Endothelial cell of umbilical vein (primary cell): ENCODE measurements around the gene NAE1. TPM values are rescaled to one million over a fixed set of nuclear protein-coding genes. Genes with fewer than 3 reads are reported as not detected.

Experiments used
- BruUV-seq: library from RNA; stranded (reverse); fragments of 400-500 nt; replicated peaks from 2 replicates; lab custom pipeline; 2021; lab: Mats Ljungman, UMichigan
- CTCF ChIA-PET: fragments of 300-600, 350-600 bp; sonication (Branson Sonifier 250); formaldehyde crosslinking; loops from one replicate; lab custom pipeline; 2021; ENCODE audit warnings: antibody characterized with exemption, inconsistent platforms; lab: Charles Lee
- POLR2A ChIA-PET: fragments of 300-600, 350-600 bp; sonication (Branson Sonifier 250); formaldehyde crosslinking; loops from one replicate; lab custom pipeline; 2021; ENCODE audit warnings: antibody characterized with exemption, inconsistent platforms; lab: Charles Lee
- DNase-seq: peaks from one replicate; pipeline ENCODE4 v3.0.0-alpha.2; 2011; ENCODE audit warnings: low read depth, low spot score
- FAIRE-seq: peaks from 2 replicates; lab custom pipeline; 2011; peaks lifted over from hg19 to GRCh38; lab: Jason Lieb, UNC
- H2AFZ ChIP-seq: 2 replicates; pipeline ENCODE4 v1.6.0; 2012; ENCODE audit warnings: low read depth, low read length, control low read depth, inconsistent platforms
- H3K27ac ChIP-seq: 2 replicates; pipeline ENCODE4 v1.5.1; 2011; ENCODE audit warnings: low read depth, mild to moderate bottlenecking, control low read depth, low read length, moderate library complexity; ENCODE audit not compliant: insufficient read depth
- H3K27me3 ChIP-seq, 2 experiments: 2 replicates each; pipeline versions ENCODE4 v1.6.0 to v1.6.1; 2011; ENCODE audit warnings: low read length in 2 of 2, mixed read lengths in 1 of 2; ENCODE audit not compliant: control insufficient read depth in 2 of 2, insufficient read depth in 2 of 2
- H3K36me3 ChIP-seq, 2 experiments: 2 replicates in 1 of 2; 3 replicates in 1 of 2; pipeline ENCODE4 v1.5.1; 2011; ENCODE audit warnings: low read length in 2 of 2, mild to moderate bottlenecking in 1 of 2, moderate library complexity in 1 of 2; ENCODE audit not compliant: control insufficient read depth in 2 of 2, insufficient read depth in 2 of 2; ENCODE audit errors: extremely low read depth in 1 of 2
- H3K4me1 ChIP-seq: 3 replicates; pipeline ENCODE4 v1.5.1; 2011; ENCODE audit warnings: mild to moderate bottlenecking, low read length; ENCODE audit not compliant: control insufficient read depth, insufficient read depth; ENCODE audit errors: extremely low read depth
- H3K4me2 ChIP-seq: 2 replicates; pipeline ENCODE4 v1.6.1; 2011; ENCODE audit warnings: low read length, control low read depth, mixed read lengths; ENCODE audit not compliant: insufficient read depth
- H3K4me3 ChIP-seq, 3 experiments: fragments of 200-600 bp in 1 of 3; sonication (generic), shearing (Covaris generic) in 1 of 3; replicated peaks in 1 of 3; 2 replicates each; pipeline ENCODE4 v1.5.1; 2011 to 2016; ENCODE audit warnings: control low read depth in 3 of 3, low read length in 3 of 3, mild to moderate bottlenecking in 2 of 3, inconsistent platforms in 1 of 3, low read depth in 1 of 3, moderate library complexity in 1 of 3; ENCODE audit not compliant: insufficient read depth in 1 of 3
- H3K79me2 ChIP-seq: 2 replicates; pipeline ENCODE4 v1.6.0; 2012; ENCODE audit warnings: low read length, inconsistent platforms; ENCODE audit not compliant: control insufficient read depth, insufficient read depth
- H3K9ac ChIP-seq: replicated peaks from 2 replicates; pipeline ENCODE3; 2011; ENCODE audit warnings: low read length, control low read depth; ENCODE audit not compliant: insufficient read depth; ENCODE audit errors: extremely low read depth
- H3K9me1 ChIP-seq: replicated peaks from 3 replicates; pipeline ENCODE4 v1.6.0; 2011; ENCODE audit warnings: mild to moderate bottlenecking, low read length; ENCODE audit not compliant: control insufficient read depth, insufficient read depth; ENCODE audit errors: extremely low read depth
- H3K9me3 ChIP-seq: replicated peaks from 2 replicates; pipeline ENCODE4 v1.5.1; 2012; ENCODE audit warnings: low read length, inconsistent platforms; ENCODE audit not compliant: control insufficient read depth, insufficient read depth
- H4K20me1 ChIP-seq: replicated peaks from 2 replicates; pipeline ENCODE3; 2011; ENCODE audit warnings: mild to moderate bottlenecking, low read length; ENCODE audit not compliant: control insufficient read depth, insufficient read depth; ENCODE audit errors: extremely low read depth
- CTCF ChIP-seq, 2 donors: IDR thresholded peaks; 1 replicate in 1 of 2; 2 replicates in 1 of 2; pipeline ENCODE4 v1.5.1; 2011; ENCODE audit warnings: low read length in 2 of 2, mild to moderate bottlenecking in 2 of 2, moderate library complexity in 2 of 2, control low read depth in 1 of 2, inconsistent platforms in 1 of 2, low read depth in 1 of 2; ENCODE audit not compliant: insufficient read depth in 1 of 2; ENCODE audit errors: extremely low read depth in 1 of 2
- EZH2 ChIP-seq: IDR thresholded peaks from 2 replicates; pipeline ENCODE4 v1.6.1; 2012; ENCODE audit warnings: borderline replicate concordance, low read depth, mild to moderate bottlenecking, moderate library complexity, low read length, inconsistent platforms; ENCODE audit not compliant: severe bottlenecking
- FOS ChIP-seq: IDR thresholded peaks from 2 replicates; pipeline ENCODE4 v1.6.1; 2011; ENCODE audit warnings: mild to moderate bottlenecking, low read length, moderate library complexity, borderline replicate concordance; ENCODE audit not compliant: insufficient read depth
- GATA2 ChIP-seq: IDR thresholded peaks from 2 replicates; pipeline ENCODE4 v1.7.0; 2011; ENCODE audit warnings: low read depth, mild to moderate bottlenecking, moderate library complexity, mixed read lengths, low read length; ENCODE audit not compliant: insufficient read length, insufficient read depth
- JUN ChIP-seq: IDR thresholded peaks from 2 replicates; pipeline ENCODE4 v1.6.1; 2011; ENCODE audit warnings: borderline replicate concordance, low read depth; ENCODE audit not compliant: insufficient read length, insufficient read depth
- MYC ChIP-seq: IDR thresholded peaks from one replicate; pipeline ENCODE4 v1.6.1; 2011; ENCODE audit warnings: mild to moderate bottlenecking, low read depth, low read length
- POLR2A ChIP-seq: IDR thresholded peaks from 2 replicates; pipeline ENCODE4 v1.6.1; 2012; ENCODE audit warnings: low read depth, mild to moderate bottlenecking, control low read depth, low read length
- POLR2AphosphoS5 ChIP-seq: IDR thresholded peaks from 2 replicates; pipeline ENCODE4 v1.6.1; 2012; ENCODE audit warnings: low read depth, mild to moderate bottlenecking, control low read depth, low read length, moderate library complexity; ENCODE audit not compliant: insufficient read depth
- dilution Hi-C: fragments of 300-500 bp; cut with MboI; formaldehyde crosslinking; loops from one replicate; pipeline ENCODE4 v1.15.0; 2019; ENCODE audit warnings: low sequenced_read_pairs; ENCODE audit not compliant: extremely low pct_ligation_motif_present
- intact Hi-C: fragments of 100-400 bp; cut with micrococcal nuclease; formaldehyde crosslinking; loops from one replicate; pipeline ENCODE4 v1.10.0; 2022
- polyA plus RNA-seq, 4 experiments: library from polyadenylated mRNA; depleted of rRNA in 3 of 4; stranded (reverse) in 3 of 4; unstranded in 1 of 4; fragments of >200 nt; gene quantifications; 2 replicates each; pipeline versions ENCODE4 v1.2.1 to v1.2.3, GENCODE V29; 2011 to 2012; ENCODE audit warnings: missing spikeins in 1 of 4
- total RNA-seq: library from RNA; stranded (reverse); gene quantifications from 2 replicates; pipeline ENCODE4 v1.2.3, GENCODE V29; 2021
- TF ChIP-seq, protein P1 (sequence below): IDR thresholded peaks from 2 replicates; pipeline ENCODE4 v1.6.1; 2011; ENCODE audit not compliant: insufficient read depth, insufficient read length

NAE1 gene
- total and polyA plus RNA-seq, 2 donors (not counting 3 experiments of a cell fraction or from before 2014, with no cell fraction given) = 23.6 to 64.3 TPM

GRCh38 chr16:66810391-66810790, 20.4 kb downstream of the NAE1 start:
- Histone ChIP-seq H3K79me2 (no peaks in the 10 kb centered on the region), H3K9me3 (no peaks in the 10 kb centered on the region), H3K27ac (no peak overlapping the region), H3K4me1 (no peaks in the 10 kb centered on the region), H3K9me1 (no peaks in the 10 kb centered on the region), H3K4me2 (no peak overlapping the region), H3K9ac (no peak overlapping the region), H3K4me3 (no peak overlapping the region), H4K20me1 (no peaks in the 10 kb centered on the region), H3K36me3 (peaks cover 2 to 18% of the 10 kb centered on the region in 2 experiments), H2AFZ (no peak overlapping the region), H3K27me3 (no peaks in the 10 kb centered on the region)
- DNase-seq (no peak), FAIRE-seq (no peak)
- no TSS peak for BruUV-seq
- no peak for TF ChIP-seq FOS
- TF ChIP-seq EZH2 = no peak
- no peak for TF ChIP-seq GATA2
- TF ChIP-seq POLR2A = no peak
- no peak for TF ChIP-seq JUN
- TF ChIP-seq, protein P1, sequence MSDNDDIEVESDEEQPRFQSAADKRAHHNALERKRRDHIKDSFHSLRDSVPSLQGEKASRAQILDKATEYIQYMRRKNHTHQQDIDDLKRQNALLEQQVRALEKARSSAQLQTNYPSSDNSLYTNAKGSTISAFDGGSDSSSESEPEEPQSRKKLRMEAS = no peak
- TF ChIP-seq CTCF (IDR thresholded peaks at IDR 0.05; ENCODE audit: extremely low read depth in 1 of 2, insufficient read depth in 1 of 2, low read depth in 1 of 2, low read length in 2 of 2) = no peak
- TF ChIP-seq POLR2AphosphoS5 = no peak
- TF ChIP-seq MYC = no peak
- POLR2A ChIA-PET = no interaction called here
- dilution Hi-C loops = no loop called here
- CTCF ChIA-PET = interaction anchor here (0.9 to 1.4 kb wide), 3 partner anchors 9 to 20 kb away, joined by 3 read pairs; partner anchors contain the start of gene NAE1
- intact Hi-C loops = no loop called here
